ENCODE results near the gene DLGAP1. TPM values are rescaled to one million over a fixed set of nuclear protein-coding genes. Genes with fewer than 3 reads are reported as not detected.
"Not testable (repeated sequence)": the region's sequence is repeated elsewhere in the genome, so short reads cannot be mapped to it uniquely, and the experiment has no call there.

The DLGAP1 gene
- polyA plus RNA-seq, 4 donors: 3.9 to 7.5 (median 5.2) TPM

- DNase-seq (ENCODE audit: low read depth in 4 of 4, low spot score in 3 of 4): no peak
Observed at GRCh38 chr18:4391859-4392258, 63.2 kb downstream of the DLGAP1 start.

GRCh38 chr18:4385876-4386275 is 69.2 kb downstream of the DLGAP1 start:
- no peak for DNase-seq (ENCODE audit: low read depth in 4 of 4, low spot score in 3 of 4)

- DNase-seq (ENCODE audit: low read depth in 4 of 4, low spot score in 3 of 4): no peak
Observed at GRCh38 chr18:4384932-4385331, 70.2 kb downstream of the DLGAP1 start.

GRCh38 chr18:4374564-4374963 is 80.5 kb downstream of the DLGAP1 start:
- no peak for DNase-seq (ENCODE audit: low read depth in 4 of 4, low spot score in 3 of 4)

GRCh38 chr18:4369705-4370104 is 85.4 kb downstream of the DLGAP1 start:
- no peak for DNase-seq (ENCODE audit: low read depth in 4 of 4, low spot score in 3 of 4)

- DNase-seq (ENCODE audit: low read depth in 4 of 4, low spot score in 3 of 4): no peak
Observed at GRCh38 chr18:4360221-4360715, 94.8 kb downstream of the DLGAP1 start.

GRCh38 chr18:4358618-4359017 is 96.5 kb downstream of the DLGAP1 start:
- no peak for DNase-seq (ENCODE audit: low read depth in 4 of 4, low spot score in 3 of 4)

GRCh38 chr18:4357579-4357978 is 97.5 kb downstream of the DLGAP1 start:
- DNase-seq (ENCODE audit: low read depth in 4 of 4, low spot score in 3 of 4): no peak

GRCh38 chr18:4356929-4357328 is 98.2 kb downstream of the DLGAP1 start:
- DNase-seq (ENCODE audit: low read depth in 4 of 4, low spot score in 3 of 4): no peak

- no peak for DNase-seq (ENCODE audit: low read depth in 4 of 4, low spot score in 3 of 4)
Observed at GRCh38 chr18:4353853-4354418, 101.2 kb downstream of the DLGAP1 start.

- DNase-seq (ENCODE audit: low read depth in 4 of 4, low spot score in 3 of 4): peak; percentile 10 to 29 (median 18)
Observed at GRCh38 chr18:4352746-4353551, 102.2 kb downstream of the DLGAP1 start.

GRCh38 chr18:4351005-4351404 is 104.1 kb downstream of the DLGAP1 start:
- DNase-seq (ENCODE audit: low read depth in 4 of 4, low spot score in 3 of 4): no peak

GRCh38 chr18:4335386-4335785 is 119.7 kb downstream of the DLGAP1 start:
- DNase-seq (ENCODE audit: low read depth in 4 of 4, low spot score in 3 of 4): no peak

- DNase-seq (ENCODE audit: low read depth in 4 of 4, low spot score in 3 of 4): no peak
Observed at GRCh38 chr18:4333043-4333442, 122.1 kb downstream of the DLGAP1 start.

GRCh38 chr18:4319738-4320677 is 135.1 kb downstream of the DLGAP1 start:
- no peak for DNase-seq (ENCODE audit: low read depth in 4 of 4, low spot score in 3 of 4)

GRCh38 chr18:4318311-4318710 is 136.8 kb downstream of the DLGAP1 start:
- DNase-seq (ENCODE audit: low read depth in 4 of 4, low spot score in 3 of 4): no peak

- not testable (repeated sequence) for DNase-seq (ENCODE audit: low read depth in 4 of 4, low spot score in 3 of 4)
Observed at GRCh38 chr18:4311945-4312344, 143.2 kb downstream of the DLGAP1 start.

GRCh38 chr18:4311136-4311535 is 144.0 kb downstream of the DLGAP1 start:
- DNase-seq (ENCODE audit: low read depth in 4 of 4, low spot score in 3 of 4): no peak

GRCh38 chr18:4309227-4309626 is 145.9 kb downstream of the DLGAP1 start:
- DNase-seq (ENCODE audit: low read depth in 4 of 4, low spot score in 3 of 4): no peak

GRCh38 chr18:4308576-4308975 is 146.5 kb downstream of the DLGAP1 start:
- DNase-seq (ENCODE audit: low read depth in 4 of 4, low spot score in 3 of 4): no peak

GRCh38 chr18:4299395-4299794 is 155.7 kb downstream of the DLGAP1 start:
- no peak for DNase-seq (ENCODE audit: low read depth in 4 of 4, low spot score in 3 of 4)
